HG03066 (cell line): ENCODE measurements around the gene CLCN6.

Experiments used
- ATAC-seq: cut with Tn5 transposase; IDR thresholded peaks from one replicate; pipeline ENCODE4 v1.9.1; 2021; ENCODE audit warnings: low read depth; ENCODE audit not compliant: unreplicated experiment

CLCN6 gene

DNA sequence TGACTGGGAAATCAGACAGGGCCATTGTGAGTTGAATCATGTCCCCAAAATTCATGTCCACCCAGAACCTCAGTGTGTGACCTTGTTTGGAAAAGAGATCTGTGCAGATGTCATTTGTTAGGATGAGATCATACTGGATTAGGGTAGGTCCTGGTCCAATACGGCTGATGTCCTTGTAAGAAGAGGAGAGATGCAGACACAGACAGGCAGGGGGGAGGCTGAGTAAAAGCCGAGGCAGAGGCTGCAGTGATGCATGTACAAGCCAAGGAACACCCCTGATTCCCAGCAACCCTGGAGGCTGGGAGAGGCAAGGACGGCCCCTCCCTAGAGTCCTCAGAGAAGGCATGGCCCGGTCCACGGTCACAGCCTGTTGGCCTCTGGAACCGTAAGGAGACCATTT, 68.6 kb downstream of the CLCN6 start:
- no peak for ATAC-seq

DNA sequence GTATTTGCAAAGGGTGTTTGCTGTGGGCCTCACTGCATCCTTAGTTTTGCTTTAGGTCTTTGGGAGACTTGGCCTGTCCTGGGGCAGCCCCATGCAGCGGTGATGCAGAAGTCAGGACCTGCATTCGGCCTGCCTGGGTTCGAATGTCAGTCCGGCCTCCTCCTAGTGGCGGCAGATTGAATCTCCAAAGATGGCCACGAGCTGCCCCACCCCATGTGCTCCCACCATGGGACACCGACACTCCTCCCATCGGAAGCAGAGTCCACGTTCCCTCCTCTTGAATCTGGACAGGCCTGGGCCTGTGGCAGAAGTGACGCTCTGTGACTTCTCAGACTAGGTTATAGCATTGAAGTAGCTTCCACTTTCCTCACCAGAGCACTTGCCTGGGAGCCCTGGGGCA, 69.1 kb downstream of the CLCN6 start:
- ATAC-seq = no peak

DNA sequence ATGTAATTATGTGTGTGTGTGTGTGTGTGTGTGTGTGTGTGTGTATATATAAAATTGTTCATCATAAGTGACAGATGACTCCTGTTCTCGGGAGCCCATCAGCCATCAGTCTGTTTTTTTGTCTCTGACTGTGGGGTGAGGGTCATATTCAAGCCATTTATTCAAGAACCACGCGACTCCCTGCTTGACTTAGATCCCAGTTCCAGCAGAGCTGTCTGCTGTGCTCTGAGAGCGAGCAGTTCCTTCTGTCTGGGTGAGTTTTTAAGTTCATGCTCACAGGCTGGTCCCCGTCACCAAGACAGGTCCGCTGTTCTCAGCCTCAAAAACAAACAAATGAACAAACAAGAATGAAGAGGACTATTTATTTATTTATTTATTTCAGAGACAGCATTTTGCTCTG, 71.1 kb downstream of the CLCN6 start:
- ATAC-seq = no peak

DNA sequence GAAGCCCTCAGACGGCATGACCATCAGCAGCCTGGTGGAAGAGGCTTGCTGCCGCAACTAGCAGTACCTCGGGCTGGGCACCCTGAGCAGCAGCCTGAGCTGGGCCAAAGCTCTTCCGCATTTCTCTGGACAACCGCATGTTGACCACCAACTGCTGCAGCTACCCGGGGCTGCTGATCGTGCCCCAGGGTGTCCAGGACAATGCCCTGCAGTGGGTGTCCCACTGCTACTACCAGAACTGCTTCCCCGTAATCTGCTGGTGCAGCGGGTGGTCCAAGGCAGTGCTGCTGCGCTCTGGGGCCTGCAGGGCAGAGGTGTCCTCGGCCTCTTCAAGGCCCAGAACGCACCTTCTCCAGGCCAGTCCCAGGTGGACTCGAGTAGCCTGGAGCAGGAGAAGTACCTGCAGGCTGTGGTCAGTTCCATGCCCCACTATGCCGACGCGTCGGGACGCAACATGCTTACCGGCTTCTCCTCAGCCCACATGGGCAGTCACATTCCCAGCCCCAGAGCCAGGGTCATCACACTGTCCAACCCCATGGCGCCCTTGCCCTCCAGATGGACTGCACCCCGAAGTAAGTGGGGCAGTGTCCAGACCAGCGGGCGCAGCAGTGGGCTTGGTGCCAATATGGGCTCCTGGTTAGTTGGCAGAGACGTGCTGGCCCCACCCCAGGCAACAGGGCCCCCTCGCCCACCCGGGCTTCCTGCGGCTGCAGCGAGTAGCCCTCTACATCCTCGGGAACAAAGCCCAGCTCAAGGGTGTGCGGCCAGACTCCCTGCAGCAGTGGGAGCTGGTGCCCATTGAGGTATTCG, 72.3 kb downstream of the CLCN6 start:
- no peak for ATAC-seq

DNA sequence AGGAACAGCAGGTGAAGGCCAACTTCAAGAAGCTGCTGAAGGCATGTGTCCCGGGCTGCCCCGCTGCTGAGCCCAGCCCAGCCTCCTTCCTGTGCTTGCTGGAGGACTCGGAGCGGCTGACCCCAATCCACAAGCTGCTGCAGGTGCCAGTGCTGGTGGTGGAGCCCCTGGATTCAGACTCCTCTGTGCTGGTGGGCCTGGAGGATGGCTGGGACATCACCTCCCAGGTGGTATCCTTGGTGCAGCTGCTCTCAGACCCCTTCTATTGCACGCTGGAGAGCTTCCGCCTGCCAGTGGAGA, 72.8 kb downstream of the CLCN6 start:
- no peak for ATAC-seq

DNA sequence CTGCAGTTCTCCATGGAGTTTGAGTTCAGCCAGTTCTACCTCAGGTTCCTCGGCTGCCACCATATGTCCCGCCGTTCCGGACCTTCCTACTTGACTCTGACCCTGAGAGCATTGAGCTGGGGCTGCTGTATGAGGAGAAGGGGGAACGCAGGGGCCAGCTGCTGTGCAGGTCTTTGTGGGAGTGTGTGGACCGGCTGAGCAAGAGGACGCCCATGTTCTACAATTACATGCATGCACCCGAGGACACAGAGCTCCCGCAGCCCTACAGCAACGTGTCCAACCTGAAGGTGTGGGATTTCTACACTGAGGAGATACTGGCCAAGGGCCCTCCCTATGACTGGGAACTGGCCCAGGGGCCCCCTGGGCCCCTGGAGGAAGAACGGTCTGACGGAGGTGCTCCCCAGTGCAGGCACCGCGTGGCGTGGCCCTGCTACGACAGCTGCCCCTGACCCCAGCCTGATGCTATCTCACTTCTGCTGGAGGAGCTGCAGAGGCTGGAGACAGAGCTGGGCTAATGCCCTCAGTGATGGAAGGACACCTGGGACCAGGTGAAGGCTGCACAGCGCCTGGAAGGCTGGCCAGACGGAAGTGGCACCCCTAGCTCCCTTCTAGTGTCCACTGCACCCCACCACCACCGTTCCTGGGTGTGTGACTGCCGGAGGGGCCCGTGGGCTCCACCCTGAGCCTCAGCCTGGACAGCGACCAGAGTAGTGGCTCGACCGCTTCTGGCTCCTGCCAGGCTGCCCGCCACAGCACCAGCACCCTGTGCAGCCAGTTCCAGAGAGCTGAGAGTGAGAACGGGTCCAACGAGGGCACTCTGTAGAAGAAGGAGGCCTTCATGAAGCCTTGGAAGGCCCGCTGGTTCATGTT, 73.6 kb downstream of the CLCN6 start:
- ATAC-seq = no peak

DNA sequence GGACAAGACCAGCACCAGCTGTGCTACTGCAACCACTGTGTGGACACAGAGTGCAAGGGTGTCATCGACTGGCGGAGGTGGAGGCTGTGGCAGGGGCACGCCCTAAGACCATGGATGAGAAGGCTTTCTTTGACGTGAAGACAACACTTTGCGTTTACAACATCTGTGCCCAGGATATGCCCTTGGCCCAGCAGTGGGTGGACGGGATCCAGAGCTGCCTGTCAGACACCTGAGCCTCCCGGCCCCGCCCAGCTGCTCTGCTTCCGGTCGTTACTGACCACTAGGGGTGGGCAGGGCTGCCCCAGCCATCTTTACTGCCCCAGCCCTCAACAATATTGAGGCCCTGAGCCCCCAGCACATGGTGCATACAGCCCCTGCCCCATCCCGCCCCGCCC, 74.2 kb downstream of the CLCN6 start:
- ATAC-seq = no peak

DNA sequence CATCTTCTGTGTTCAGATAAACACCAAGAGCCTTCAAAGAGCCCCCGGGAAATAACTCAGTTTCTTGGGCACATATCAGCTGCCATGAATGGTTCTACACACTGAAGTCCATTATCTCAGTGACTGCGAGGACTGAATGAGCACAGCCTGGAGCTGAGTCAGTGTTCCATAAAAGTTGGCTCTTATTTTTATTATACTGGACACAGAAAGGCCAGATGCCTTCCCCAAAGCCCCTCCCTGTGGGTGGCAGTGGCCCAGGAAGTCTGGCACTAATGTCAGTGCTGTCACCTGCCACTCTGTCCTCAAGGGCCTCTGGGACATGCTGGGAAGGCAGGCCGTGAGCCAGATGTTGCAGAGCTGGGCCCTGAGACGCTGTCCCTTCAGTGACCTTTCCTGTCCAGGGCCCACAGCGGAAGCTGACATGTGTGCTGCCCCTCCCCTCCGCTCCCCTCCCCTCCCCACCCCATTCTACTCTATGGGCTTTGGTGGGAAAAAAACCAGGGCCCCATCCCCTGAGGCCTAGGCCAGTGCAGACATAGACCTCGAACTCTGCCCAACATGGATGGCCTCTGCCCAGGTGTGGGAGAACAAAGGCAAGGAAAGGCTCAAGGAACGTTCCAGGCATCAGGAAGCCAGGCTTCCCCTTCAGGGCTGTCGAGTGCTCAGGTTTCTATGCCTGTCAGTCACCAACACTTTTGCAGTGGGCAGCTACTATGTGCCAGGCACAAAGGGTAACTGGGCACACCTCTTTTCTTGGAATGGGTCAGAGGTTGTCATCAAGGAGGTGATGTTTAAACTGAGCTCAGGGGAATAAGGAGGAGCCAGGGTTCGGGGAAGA, 75.1 kb downstream of the CLCN6 start:
- no peak for ATAC-seq

DNA sequence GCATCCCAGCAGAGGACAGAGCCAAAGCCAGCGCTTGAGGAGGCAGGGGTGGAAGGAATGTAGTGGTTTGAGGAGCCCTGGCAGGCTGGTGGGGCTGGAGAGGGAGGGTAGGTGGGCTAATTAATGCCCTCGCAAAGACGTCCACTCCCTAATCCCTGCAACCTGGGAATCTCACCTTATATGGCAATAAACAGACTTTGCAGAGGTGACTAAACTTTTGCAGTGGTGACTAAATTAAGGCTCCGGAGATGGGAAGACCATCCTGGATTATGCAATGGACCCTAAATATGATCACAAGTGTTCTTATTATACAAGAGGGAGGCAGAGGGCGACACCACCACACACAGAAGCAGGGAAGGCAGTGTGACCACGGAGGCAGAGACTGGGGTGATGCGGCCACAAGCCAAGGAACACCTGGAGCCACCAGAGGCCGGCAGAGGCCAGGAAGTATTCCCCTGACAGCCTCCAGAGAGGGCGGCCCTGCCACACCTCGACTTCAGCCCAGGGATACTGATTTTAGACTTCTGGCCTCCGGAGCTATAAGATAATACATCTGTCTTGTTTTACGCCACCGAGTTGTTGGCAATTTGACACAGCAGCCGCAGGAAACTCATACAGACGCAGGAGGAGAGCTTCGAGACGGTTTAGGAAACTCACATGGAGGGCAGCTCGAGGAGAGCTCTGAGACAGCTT, 75.9 kb downstream of the CLCN6 start:
- ATAC-seq = no peak

DNA sequence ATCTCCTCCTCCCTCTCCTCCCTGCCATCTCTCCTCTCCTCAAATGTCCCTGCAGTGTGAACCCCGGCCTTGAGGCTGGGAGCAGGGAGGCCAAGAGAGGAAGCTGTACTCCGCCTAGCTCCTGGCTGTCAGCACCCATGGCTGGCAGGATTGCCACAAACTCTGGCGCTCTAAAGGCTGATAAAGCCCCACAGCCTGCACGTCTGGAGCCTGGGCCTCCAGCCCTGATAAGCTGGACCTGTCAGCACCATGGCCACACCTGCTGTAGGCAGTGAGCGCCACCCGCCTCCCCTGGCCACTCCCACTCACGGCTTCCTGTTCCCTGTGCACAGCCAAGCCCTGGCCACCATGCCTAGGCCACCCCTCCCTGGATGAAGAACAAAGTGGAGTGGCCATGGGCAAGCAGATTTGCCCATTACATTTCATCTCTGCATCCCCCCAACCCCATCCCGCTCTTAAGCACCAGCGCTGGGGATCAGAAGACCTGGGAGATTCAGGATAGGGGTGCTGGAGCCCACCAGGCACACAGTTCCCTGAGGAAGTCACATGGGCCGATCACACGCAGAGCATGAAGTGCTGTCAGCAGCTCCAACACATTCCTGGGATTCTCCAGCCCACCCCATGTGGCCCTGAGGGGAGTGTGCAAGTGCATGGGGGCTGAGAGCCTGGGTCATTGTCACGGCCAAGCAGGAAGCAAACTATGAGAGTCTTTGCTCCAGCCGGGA, 77.0 kb downstream of the CLCN6 start:
- no peak for ATAC-seq

DNA sequence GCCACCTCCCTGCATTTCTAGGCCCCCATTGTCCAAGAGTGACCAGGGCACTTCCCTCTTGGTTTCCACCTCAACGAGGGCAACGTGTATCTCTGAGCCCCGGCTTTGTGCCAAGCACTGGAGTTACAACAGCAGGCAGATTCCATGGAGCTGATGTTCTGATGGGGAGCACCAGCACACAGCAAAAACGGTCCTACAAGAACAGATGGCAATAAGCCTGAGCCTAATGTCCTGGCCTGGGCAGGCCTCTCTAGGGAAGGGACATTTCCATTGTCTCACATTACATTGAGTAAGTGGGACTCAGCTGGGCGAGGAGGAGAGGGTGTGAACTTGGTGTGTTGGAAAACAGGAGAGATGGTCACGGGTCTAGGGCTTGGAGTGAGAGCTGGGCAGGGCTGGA, 79.9 kb downstream of the CLCN6 start:
- ATAC-seq = no peak

DNA sequence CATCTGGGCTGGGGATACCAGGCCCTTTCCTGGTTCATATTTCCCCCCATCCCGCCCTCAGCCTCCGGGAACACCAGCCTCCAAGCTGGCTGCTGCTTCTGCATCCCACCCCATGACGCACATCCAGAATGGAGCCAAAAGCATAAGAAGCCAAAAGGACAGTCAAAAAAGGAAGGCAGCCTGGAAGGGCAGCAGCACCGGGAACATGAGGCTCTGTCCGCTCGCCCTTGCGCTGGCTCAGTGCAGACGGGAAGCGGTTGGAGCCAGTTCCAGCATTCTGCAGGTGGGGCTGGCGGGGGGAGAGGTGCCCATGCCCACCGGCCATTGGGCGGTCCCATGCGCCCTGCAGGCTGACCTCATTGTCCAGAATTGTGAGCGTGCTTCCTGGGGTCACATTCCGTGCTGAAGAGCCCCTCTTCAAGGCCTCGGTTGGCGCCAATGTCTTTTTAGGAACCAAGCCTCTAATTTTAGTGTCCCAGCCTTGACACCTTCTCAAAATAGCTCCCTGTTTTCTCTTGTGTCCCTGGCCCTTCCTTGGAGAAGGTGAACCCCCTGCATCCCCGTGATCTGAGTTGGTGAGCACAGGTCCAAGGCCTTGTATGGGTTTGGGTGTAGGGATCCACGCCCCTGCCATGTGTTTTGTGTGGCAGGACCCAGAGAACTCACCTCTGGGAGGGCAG, 81.1 kb downstream of the CLCN6 start:
- no peak for ATAC-seq

DNA sequence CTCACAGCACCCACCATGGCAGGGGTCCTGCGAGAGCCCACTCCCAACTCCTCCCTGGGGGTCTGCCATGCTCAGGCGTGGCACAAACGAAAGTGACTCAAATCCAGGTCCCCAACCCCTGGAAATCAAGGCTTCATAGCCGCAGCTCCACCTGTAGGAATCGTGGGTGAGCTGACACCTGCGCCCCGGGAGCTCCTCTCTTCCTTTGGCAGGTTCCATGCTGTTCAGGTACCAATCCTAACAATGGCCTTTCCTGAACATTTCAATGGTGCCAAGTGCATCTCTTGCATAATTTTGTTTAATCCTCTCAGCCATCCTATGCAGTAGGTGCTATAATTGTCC, 81.6 kb downstream of the CLCN6 start:
- no peak for ATAC-seq

DNA sequence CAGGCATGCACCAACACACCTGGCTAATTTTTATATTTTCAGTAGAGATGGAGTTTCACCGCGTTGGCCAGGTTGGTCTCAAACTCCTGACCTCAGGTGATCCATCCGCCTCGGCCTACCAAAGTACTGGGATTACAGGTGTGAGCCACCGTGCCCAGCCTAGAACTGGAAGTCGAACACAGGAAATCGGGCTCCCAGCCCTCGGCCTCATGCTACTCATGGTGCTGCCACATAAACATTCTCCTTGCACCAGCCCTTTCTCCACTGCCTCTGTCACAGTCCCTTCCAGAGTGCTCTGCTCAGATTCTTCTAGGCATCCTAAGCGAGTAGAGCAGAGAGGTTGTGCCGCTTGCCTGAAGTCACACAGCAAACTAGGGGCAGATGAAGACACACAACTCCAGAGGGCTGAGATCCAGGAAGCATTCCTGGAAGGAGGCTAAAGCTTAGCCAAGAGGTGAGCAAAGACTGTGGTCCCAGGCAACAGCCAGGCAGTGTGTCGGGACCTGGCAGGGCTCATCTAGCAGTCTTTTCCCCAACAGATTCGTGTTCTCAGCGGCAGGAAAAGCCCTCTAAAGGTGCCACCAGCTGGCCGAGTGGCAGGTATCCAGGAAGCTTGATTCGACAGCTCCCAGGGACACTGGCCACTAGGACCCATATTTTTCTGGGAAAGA, 82.3 kb downstream of the CLCN6 start:
- ATAC-seq = no peak

DNA sequence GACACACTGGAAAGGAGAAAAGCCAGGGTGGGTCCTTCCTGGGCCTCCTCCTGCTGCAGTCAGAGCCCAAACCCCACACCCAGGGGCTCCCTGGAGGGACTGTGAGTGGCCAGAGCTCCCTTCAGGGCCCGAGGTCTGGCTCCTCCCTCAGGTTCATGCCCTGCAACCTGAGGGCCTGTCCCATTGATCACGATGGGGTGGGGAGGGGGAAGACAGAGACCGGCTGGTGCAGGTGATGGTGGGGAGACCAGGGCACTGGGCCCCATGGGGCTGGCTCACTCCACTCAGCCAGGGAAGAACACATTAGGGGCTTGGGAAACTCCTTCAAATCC, 82.9 kb downstream of the CLCN6 start:
- no peak for ATAC-seq

DNA sequence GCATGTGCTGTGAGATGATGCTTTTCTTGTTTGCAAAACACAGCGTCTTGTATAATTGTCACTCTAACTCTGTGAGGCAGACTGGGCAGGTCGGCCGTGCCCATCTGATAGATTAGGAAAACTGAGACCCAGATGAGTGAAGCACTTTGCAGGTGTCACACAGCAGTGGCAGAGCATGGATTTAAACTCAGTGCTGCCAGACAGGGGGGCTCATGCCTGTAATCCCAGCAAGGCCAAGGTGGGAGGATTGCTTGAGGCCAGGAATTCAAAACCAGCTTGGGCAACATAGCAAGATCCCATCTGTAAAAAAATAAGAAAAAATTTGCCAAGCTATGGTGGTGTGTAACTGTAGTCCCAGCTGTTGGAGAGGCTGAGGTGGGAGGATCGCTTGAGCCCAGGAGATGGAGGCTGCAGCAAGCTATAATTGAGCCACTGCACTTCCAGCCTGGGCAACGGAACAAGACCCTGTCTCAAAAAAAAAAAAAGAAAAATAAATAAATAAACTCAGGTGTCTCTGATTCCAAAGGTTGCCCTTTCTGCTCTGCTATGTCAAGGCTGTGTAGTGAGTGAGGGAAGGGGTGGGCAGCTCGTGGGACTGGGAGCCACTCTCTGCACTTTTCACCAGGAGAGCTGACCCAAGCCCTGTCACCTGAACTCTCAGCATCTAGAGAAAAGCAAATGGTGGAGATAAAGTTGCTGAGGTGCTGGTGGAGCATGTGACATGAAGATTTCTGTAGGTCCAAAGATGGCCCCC, 85.6 kb downstream of the CLCN6 start:
- no peak for ATAC-seq
